Measurements from ENCODE around the gene CDY2B.
"Not testable (repeated sequence)": the region's sequence is repeated elsewhere in the genome, so short reads cannot be mapped to it uniquely, and the experiment has no call there.

DNA sequence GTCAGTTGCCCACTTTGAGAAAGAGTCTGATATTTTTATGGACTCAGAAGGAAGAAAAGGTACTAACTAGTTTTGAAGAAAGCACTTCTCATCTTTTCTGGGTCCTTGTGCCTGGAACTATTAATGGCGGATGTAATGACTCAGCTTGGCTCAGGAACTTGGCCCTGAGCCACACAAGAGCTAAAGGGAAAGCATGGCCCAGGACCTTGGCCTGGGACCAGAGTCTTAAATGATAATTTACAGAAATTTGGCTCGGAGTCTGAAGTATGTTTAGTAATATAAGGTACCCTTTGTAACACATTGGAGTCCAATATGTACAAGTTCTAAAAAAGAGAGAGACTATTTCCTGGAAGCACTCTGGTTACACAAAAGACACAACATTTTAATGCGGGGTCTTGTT lies 4.6 kb downstream of the CDY2B start:
- TF ChIP-seq, protein P1, sequence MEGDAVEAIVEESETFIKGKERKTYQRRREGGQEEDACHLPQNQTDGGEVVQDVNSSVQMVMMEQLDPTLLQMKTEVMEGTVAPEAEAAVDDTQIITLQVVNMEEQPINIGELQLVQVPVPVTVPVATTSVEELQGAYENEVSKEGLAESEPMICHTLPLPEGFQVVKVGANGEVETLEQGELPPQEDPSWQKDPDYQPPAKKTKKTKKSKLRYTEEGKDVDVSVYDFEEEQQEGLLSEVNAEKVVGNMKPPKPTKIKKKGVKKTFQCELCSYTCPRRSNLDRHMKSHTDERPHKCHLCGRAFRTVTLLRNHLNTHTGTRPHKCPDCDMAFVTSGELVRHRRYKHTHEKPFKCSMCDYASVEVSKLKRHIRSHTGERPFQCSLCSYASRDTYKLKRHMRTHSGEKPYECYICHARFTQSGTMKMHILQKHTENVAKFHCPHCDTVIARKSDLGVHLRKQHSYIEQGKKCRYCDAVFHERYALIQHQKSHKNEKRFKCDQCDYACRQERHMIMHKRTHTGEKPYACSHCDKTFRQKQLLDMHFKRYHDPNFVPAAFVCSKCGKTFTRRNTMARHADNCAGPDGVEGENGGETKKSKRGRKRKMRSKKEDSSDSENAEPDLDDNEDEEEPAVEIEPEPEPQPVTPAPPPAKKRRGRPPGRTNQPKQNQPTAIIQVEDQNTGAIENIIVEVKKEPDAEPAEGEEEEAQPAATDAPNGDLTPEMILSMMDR (IDR thresholded peaks at IDR 0.05), result not testable (repeated sequence)
- not testable (repeated sequence) for TF ChIP-seq REST (IDR thresholded peaks at IDR 0.05; ENCODE audit: insufficient read depth in 1 of 2, low read depth in 2 of 2, low read length in 1 of 2); SIN3A (IDR thresholded peaks at IDR 0.05; ENCODE audit: borderline replicate concordance, insufficient read depth, low read depth, low read length)
